Measurements from ENCODE around the gene ARHGAP45.
A peak's percentile ranks its signal among the peaks of the same experiment; 100 is the strongest.

GRCh38 chr19:1094978-1095701 is 28.2 kb downstream of the ARHGAP45 start, which contains the start of gene POLR2E:
- TF ChIP-seq, protein P1, sequence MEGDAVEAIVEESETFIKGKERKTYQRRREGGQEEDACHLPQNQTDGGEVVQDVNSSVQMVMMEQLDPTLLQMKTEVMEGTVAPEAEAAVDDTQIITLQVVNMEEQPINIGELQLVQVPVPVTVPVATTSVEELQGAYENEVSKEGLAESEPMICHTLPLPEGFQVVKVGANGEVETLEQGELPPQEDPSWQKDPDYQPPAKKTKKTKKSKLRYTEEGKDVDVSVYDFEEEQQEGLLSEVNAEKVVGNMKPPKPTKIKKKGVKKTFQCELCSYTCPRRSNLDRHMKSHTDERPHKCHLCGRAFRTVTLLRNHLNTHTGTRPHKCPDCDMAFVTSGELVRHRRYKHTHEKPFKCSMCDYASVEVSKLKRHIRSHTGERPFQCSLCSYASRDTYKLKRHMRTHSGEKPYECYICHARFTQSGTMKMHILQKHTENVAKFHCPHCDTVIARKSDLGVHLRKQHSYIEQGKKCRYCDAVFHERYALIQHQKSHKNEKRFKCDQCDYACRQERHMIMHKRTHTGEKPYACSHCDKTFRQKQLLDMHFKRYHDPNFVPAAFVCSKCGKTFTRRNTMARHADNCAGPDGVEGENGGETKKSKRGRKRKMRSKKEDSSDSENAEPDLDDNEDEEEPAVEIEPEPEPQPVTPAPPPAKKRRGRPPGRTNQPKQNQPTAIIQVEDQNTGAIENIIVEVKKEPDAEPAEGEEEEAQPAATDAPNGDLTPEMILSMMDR (IDR thresholded peaks at IDR 0.05) = no peak
- TF ChIP-seq POLR2A (IDR thresholded peaks at IDR 0.05) = peak in 1 of 4 donors; percentile 83
